HCT116 (cell line): Measurements from ENCODE around the gene PPFIA1.
"Not testable (repeated sequence)": the region's sequence is repeated elsewhere in the genome, so short reads cannot be mapped to it uniquely, and the experiment has no call there.

ENCODE experiments used
- CBX3 ChIP-seq: IDR thresholded peaks from 2 replicates; pipeline ENCODE4 v1.6.1; 2012; ENCODE audit warnings: low read depth
- CTCF ChIP-seq, 3 experiments: fragments of 200-600 bp in 1 of 3; sonication (generic) in 1 of 3; IDR thresholded peaks in 2 of 3; conservative IDR thresholded peaks in 1 of 3; 2 replicates each; pipeline ENCODE4 v1.5.1; 2012 to 2017; ENCODE audit warnings: low read depth in 2 of 3, low read length in 2 of 3, antibody characterized with exemption in 1 of 3, borderline replicate concordance in 1 of 3, control low read depth in 1 of 3, mild to moderate bottlenecking in 1 of 3, mixed read lengths in 1 of 3, mixed run types in 1 of 3, moderate library complexity in 1 of 3; ENCODE audit not compliant: insufficient read depth in 1 of 3
- EGR1 ChIP-seq: IDR thresholded peaks from 2 replicates; pipeline ENCODE4 v1.6.1; 2012; ENCODE audit warnings: low read depth
- EZH2 ChIP-seq: fragments of 200-600 bp; sonication (generic); IDR thresholded peaks from 2 replicates; pipeline ENCODE4 v1.6.1; 2017; ENCODE audit warnings: antibody characterized with exemption, mixed run types
- MAX ChIP-seq: IDR thresholded peaks from 2 replicates; pipeline ENCODE4 v1.6.1; 2012
- POLR2AphosphoS5 ChIP-seq: IDR thresholded peaks from 2 replicates; pipeline ENCODE4 v1.6.1; 2011; ENCODE audit warnings: mild to moderate bottlenecking, low read depth, low read length, moderate library complexity
- RAD21 ChIP-seq: IDR thresholded peaks from 2 replicates; pipeline ENCODE4 v1.6.1; 2012; ENCODE audit warnings: low read depth, mild to moderate bottlenecking
- REST ChIP-seq: IDR thresholded peaks from 2 replicates; pipeline ENCODE4 v1.6.1; 2012; ENCODE audit warnings: low read depth

GRCh38 chr11:70259077-70259476 lies 11.4 kb upstream of the PPFIA1 start:
- TF ChIP-seq CBX3; CTCF (IDR thresholded peaks at IDR 0.05 in 2 of 3, conservative IDR thresholded peaks at IDR 0.05 in 1 of 3; ENCODE audit: borderline replicate concordance in 1 of 3, insufficient read depth in 1 of 3, low read depth in 2 of 3, low read length in 2 of 3); EGR1; RAD21; REST; POLR2AphosphoS5; MAX; EZH2: not testable (repeated sequence)
